Measurements from ENCODE around the gene TAOK1. TPM values are rescaled to one million over a fixed set of nuclear protein-coding genes. Genes with fewer than 3 reads are reported as not detected.

Gene TAOK1
- total RNA-seq, 1 experiment from 2014 or later, result 56.3 TPM

DNA sequence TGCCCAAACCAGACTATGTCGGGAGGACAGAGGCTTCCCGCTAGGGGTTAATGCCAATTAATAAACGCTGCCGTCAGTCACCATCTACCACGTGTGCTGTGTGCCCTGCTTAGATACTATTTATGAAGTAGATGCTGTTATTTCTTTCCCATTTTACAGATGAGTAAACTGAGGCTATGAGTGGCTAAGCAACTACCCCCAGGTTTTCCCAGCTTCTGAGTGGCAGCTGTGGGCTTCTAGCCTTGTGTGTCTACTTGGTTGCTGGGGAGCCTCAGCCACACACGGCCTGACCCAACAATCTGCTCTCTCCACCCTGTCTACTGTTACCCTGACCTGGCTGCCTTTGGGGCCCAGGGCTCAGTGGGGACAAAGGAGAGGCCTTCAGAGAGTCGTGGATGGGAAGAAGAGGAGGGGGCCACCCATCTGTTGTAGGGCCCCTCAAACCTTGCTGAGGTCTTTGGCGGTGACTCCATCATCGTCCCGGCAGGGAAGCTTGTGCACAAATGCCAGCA, 192.1 kb downstream of the TAOK1 start:
- no peaks in the 10 kb centered on the region for H3K27me3 ChIP-seq (ENCODE audit: insufficient read depth, low read length)
- intact Hi-C loops (cut with micrococcal nuclease), result no loop called here
- H3K4me1 ChIP-seq (ENCODE audit: control insufficient read depth in 1 of 2, insufficient read depth in 2 of 2, low read length in 2 of 2), result peaks cover 7 to 42% of the 10 kb centered on the region in 2 experiments; a peak in 3 of 4 replicates
- peaks cover 6 to 10% of the 10 kb centered on the region in 2 experiments; a peak in 2 of 4 replicates for H3K36me3 ChIP-seq (ENCODE audit: control insufficient read depth in 1 of 2, insufficient read depth in 2 of 2, low read length in 2 of 2)
- no peak overlapping the region for H3K9ac ChIP-seq (ENCODE audit: low read length)
- no peak overlapping the region for H3K27ac ChIP-seq (ENCODE audit: low read depth, low read length)
- no peak overlapping the region for H2AFZ ChIP-seq (ENCODE audit: low read depth, low read length, poor library complexity, severe bottlenecking)
- H3K4me3 ChIP-seq (replicated peaks in 1 of 2; ENCODE audit: low read depth in 1 of 2, low read length in 2 of 2), result no peak overlapping the region
- H3K9me2 ChIP-seq (ENCODE audit: insufficient read depth), result no peaks in the 10 kb centered on the region
- TF ChIP-seq RAD21 (IDR thresholded peaks at IDR 0.05; ENCODE audit: low read depth) (no peak), CBX3 (IDR thresholded peaks at IDR 0.05; ENCODE audit: low read depth) (no peak), ZNF274 (IDR thresholded peaks at IDR 0.05; ENCODE audit: low read depth, low read length) (no peak), YY1 (IDR thresholded peaks at IDR 0.05; ENCODE audit: extremely low read depth, insufficient replicate concordance, low read depth, low read length) (no peak), EGR1 (IDR thresholded peaks at IDR 0.05; ENCODE audit: low read depth) (no peak), POLR2A (IDR thresholded peaks at IDR 0.05; ENCODE audit: borderline replicate concordance, extremely low read depth, insufficient read depth, insufficient read length) (no peak), SIN3A (IDR thresholded peaks at IDR 0.05; ENCODE audit: low read depth) (no peak), SRF (IDR thresholded peaks at IDR 0.05; ENCODE audit: low read depth) (no peak), ZFX (IDR thresholded peaks at IDR 0.05) (no peak), JUND (IDR thresholded peaks at IDR 0.05) (no peak), ELF1 (IDR thresholded peaks at IDR 0.05; ENCODE audit: borderline replicate concordance, low read depth) (no peak), TCF7L2 (IDR thresholded peaks at IDR 0.05; ENCODE audit: borderline replicate concordance, extremely low read depth, insufficient read depth, insufficient read length) (no peak), EZH2phosphoT487 (IDR thresholded peaks at IDR 0.05; ENCODE audit: borderline replicate concordance) (no peak), SP1 (IDR thresholded peaks at IDR 0.05; ENCODE audit: low read depth) (no peak), FOSL1 (IDR thresholded peaks at IDR 0.05; ENCODE audit: low read depth) (no peak)
- TF ChIP-seq, protein P1, sequence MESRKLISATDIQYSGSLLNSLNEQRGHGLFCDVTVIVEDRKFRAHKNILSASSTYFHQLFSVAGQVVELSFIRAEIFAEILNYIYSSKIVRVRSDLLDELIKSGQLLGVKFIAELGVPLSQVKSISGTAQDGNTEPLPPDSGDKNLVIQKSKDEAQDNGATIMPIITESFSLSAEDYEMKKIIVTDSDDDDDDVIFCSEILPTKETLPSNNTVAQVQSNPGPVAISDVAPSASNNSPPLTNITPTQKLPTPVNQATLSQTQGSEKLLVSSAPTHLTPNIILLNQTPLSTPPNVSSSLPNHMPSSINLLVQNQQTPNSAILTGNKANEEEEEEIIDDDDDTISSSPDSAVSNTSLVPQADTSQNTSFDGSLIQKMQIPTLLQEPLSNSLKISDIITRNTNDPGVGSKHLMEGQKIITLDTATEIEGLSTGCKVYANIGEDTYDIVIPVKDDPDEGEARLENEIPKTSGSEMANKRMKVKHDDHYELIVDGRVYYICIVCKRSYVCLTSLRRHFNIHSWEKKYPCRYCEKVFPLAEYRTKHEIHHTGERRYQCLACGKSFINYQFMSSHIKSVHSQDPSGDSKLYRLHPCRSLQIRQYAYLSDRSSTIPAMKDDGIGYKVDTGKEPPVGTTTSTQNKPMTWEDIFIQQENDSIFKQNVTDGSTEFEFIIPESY (IDR thresholded peaks at IDR 0.05; ENCODE audit: extremely low read depth, insufficient replicate concordance, low read length), result no peak
- TF ChIP-seq, protein P2, sequence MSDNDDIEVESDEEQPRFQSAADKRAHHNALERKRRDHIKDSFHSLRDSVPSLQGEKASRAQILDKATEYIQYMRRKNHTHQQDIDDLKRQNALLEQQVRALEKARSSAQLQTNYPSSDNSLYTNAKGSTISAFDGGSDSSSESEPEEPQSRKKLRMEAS (IDR thresholded peaks at IDR 0.05), result no peak
- TF ChIP-seq, protein P3, sequence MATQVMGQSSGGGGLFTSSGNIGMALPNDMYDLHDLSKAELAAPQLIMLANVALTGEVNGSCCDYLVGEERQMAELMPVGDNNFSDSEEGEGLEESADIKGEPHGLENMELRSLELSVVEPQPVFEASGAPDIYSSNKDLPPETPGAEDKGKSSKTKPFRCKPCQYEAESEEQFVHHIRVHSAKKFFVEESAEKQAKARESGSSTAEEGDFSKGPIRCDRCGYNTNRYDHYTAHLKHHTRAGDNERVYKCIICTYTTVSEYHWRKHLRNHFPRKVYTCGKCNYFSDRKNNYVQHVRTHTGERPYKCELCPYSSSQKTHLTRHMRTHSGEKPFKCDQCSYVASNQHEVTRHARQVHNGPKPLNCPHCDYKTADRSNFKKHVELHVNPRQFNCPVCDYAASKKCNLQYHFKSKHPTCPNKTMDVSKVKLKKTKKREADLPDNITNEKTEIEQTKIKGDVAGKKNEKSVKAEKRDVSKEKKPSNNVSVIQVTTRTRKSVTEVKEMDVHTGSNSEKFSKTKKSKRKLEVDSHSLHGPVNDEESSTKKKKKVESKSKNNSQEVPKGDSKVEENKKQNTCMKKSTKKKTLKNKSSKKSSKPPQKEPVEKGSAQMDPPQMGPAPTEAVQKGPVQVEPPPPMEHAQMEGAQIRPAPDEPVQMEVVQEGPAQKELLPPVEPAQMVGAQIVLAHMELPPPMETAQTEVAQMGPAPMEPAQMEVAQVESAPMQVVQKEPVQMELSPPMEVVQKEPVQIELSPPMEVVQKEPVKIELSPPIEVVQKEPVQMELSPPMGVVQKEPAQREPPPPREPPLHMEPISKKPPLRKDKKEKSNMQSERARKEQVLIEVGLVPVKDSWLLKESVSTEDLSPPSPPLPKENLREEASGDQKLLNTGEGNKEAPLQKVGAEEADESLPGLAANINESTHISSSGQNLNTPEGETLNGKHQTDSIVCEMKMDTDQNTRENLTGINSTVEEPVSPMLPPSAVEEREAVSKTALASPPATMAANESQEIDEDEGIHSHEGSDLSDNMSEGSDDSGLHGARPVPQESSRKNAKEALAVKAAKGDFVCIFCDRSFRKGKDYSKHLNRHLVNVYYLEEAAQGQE (IDR thresholded peaks at IDR 0.05; ENCODE audit: low read depth), result no peak
- TF ChIP-seq, protein P4, sequence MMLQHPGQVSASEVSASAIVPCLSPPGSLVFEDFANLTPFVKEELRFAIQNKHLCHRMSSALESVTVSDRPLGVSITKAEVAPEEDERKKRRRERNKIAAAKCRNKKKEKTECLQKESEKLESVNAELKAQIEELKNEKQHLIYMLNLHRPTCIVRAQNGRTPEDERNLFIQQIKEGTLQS (IDR thresholded peaks at IDR 0.05), result no peak
- POLR2A ChIA-PET, result interaction anchor here (2.0 kb wide), 1 partner anchor 10 kb away, joined by 6 read pairs; the partner anchor contains the start of gene ANKRD13B
- CTCF ChIA-PET, result interaction anchor here (2.0 to 6.0 kb wide), 4 partner anchors 10 to 511 kb away, joined by 7 to 38 read pairs (median 12); partner anchors contain the start of gene ANKRD13B
- no TSS peak for BruUV-seq (replicated peaks)
- no peaks in the 10 kb centered on the region for H4K20me1 ChIP-seq (ENCODE audit: insufficient read depth)
- DNase-seq (ENCODE audit: low read depth, low spot score) (no peak), ATAC-seq (no peak)
- RAD21 ChIA-PET (ENCODE audit: low non-redundant PET in 1 of 2, low total read pairs in 2 of 2, uncharacterized antibody in 2 of 2, unreplicated experiment in 2 of 2), result interaction anchor here in 1 of 2 experiments (0.8 kb wide), 1 partner anchor 10 kb away, joined by 3 read pairs; no protein-coding TSS in a partner anchor
- no peak overlapping the region for H3K4me2 ChIP-seq (ENCODE audit: low read length)
- peaks cover 45% of the 10 kb centered on the region for H3K79me2 ChIP-seq (ENCODE audit: insufficient read depth, low read length)
- no peaks in the 10 kb centered on the region for H3K9me3 ChIP-seq (ENCODE audit: control insufficient read depth in 1 of 2, insufficient read depth in 1 of 2, low read depth in 1 of 2, low read length in 2 of 2)

All from HCT116 (cell line).